HL-60 (cell line): ENCODE results near the gene CIAO1.

Experiments
- GABPA ChIP-seq: IDR thresholded peaks from 2 replicates; pipeline ENCODE4 v1.6.1; 2012; ENCODE audit warnings: low read depth
- POLR2AphosphoS5 ChIP-seq: IDR thresholded peaks from 2 replicates; pipeline ENCODE4 v1.6.1; 2012; ENCODE audit warnings: low read depth
- SPI1 ChIP-seq: IDR thresholded peaks from 2 replicates; pipeline ENCODE4 v1.6.1; 2012; ENCODE audit warnings: low read depth, mild to moderate bottlenecking, borderline replicate concordance
- TF ChIP-seq, protein P1 (sequence below): IDR thresholded peaks from one replicate; pipeline ENCODE4 v1.5.1; 2011; ENCODE audit warnings: low read length, control low read depth, inconsistent platforms; ENCODE audit not compliant: insufficient read depth
- TF ChIP-seq, protein P2 (sequence below): IDR thresholded peaks from 2 replicates; pipeline ENCODE4 v1.6.1; 2012; ENCODE audit warnings: low read depth; ENCODE audit not compliant: insufficient replicate concordance

DNA sequence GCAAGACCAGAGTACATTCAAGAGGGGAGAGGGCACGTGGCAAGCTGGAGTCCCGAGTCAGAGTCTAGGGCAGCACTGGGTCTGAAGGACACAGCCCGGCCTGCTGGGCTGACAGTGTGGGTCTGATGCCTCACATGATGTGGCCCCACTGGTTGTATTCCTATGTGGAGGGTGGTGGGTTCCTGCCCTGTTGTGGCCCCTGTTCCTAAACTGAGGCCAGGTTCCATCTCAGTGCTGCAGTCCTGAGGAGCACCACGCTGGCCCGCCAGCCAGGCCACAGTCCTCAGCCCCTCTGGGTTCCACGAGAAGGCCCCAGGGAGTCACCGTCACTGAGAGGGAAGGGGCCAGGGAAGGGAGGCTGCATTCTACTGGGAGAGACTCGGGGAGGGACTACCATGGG is 13.5 kb upstream of the CIAO1 start:
- TF ChIP-seq, protein P1, sequence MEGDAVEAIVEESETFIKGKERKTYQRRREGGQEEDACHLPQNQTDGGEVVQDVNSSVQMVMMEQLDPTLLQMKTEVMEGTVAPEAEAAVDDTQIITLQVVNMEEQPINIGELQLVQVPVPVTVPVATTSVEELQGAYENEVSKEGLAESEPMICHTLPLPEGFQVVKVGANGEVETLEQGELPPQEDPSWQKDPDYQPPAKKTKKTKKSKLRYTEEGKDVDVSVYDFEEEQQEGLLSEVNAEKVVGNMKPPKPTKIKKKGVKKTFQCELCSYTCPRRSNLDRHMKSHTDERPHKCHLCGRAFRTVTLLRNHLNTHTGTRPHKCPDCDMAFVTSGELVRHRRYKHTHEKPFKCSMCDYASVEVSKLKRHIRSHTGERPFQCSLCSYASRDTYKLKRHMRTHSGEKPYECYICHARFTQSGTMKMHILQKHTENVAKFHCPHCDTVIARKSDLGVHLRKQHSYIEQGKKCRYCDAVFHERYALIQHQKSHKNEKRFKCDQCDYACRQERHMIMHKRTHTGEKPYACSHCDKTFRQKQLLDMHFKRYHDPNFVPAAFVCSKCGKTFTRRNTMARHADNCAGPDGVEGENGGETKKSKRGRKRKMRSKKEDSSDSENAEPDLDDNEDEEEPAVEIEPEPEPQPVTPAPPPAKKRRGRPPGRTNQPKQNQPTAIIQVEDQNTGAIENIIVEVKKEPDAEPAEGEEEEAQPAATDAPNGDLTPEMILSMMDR = no peak
- TF ChIP-seq POLR2AphosphoS5 = no peak
- TF ChIP-seq SPI1 = no peak
- TF ChIP-seq, protein P2, sequence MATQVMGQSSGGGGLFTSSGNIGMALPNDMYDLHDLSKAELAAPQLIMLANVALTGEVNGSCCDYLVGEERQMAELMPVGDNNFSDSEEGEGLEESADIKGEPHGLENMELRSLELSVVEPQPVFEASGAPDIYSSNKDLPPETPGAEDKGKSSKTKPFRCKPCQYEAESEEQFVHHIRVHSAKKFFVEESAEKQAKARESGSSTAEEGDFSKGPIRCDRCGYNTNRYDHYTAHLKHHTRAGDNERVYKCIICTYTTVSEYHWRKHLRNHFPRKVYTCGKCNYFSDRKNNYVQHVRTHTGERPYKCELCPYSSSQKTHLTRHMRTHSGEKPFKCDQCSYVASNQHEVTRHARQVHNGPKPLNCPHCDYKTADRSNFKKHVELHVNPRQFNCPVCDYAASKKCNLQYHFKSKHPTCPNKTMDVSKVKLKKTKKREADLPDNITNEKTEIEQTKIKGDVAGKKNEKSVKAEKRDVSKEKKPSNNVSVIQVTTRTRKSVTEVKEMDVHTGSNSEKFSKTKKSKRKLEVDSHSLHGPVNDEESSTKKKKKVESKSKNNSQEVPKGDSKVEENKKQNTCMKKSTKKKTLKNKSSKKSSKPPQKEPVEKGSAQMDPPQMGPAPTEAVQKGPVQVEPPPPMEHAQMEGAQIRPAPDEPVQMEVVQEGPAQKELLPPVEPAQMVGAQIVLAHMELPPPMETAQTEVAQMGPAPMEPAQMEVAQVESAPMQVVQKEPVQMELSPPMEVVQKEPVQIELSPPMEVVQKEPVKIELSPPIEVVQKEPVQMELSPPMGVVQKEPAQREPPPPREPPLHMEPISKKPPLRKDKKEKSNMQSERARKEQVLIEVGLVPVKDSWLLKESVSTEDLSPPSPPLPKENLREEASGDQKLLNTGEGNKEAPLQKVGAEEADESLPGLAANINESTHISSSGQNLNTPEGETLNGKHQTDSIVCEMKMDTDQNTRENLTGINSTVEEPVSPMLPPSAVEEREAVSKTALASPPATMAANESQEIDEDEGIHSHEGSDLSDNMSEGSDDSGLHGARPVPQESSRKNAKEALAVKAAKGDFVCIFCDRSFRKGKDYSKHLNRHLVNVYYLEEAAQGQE = no peak
- TF ChIP-seq GABPA = no peak
